ENCODE results near the gene BCO2. TPM values are rescaled to one million over a fixed set of nuclear protein-coding genes. Genes with fewer than 3 reads are reported as not detected.
A peak's percentile ranks its signal among the peaks of the same experiment; 100 is the strongest.

BCO2 gene
- total and polyA plus RNA-seq, 10 of the 15 experiments (the other 5 are each of a cell fraction or from before 2014, with no cell fraction given) = 0.29 to 1.0 (median 0.57) TPM

- peaks cover 0 to under 1% of the 10 kb centered on the region in 2 experiments; a peak in 3 of 4 replicates for H3K36me3 ChIP-seq (ENCODE audit: control insufficient read depth in 2 of 2, insufficient read depth in 2 of 2, low read length in 1 of 2)
- no peaks in the 10 kb centered on the region for H3K27me3 ChIP-seq (replicated peaks in 1 of 2; ENCODE audit: control insufficient read depth in 2 of 2, insufficient read depth in 2 of 2, low read length in 1 of 2)
- no peak overlapping the region for H2AFZ ChIP-seq (ENCODE audit: control insufficient read depth, low read depth, low read length)
- no TSS peak for BruUV-seq (replicated peaks)
- ChIA-PET RAD21 (ENCODE audit: unreplicated experiment) (no interaction called here), CTCF (interaction anchor here (0.9 to 1.4 kb wide), 4 partner anchors 9 to 305 kb away, joined by 3 to 13 read pairs (median 4); no protein-coding TSS in a partner anchor), POLR2A (interaction anchor here (0.6 kb wide), 2 partner anchors 42 to 374 kb away, joined by 3 to 8 read pairs; no protein-coding TSS in a partner anchor), SMC1A (ENCODE audit: uncharacterized antibody, unreplicated experiment) (no interaction called here)
- H4K20me1 ChIP-seq (ENCODE audit: control insufficient read depth, insufficient read depth) = no peaks in the 10 kb centered on the region
- 98% methylated on average over 2 of the region's 2 CpGs for WGBS (ENCODE audit: insufficient coverage, insufficient replicate concordance, low lambda C conversion rate, missing lambda C conversion rate)
- ATAC-seq = no peak
- H3K4me3 ChIP-seq = no peak overlapping the region
- no peak for FAIRE-seq
- no peaks in the 10 kb centered on the region for H3K9me3 ChIP-seq (replicated peaks; ENCODE audit: control insufficient read depth, insufficient read depth, low read length)
- intact Hi-C loops (cut with micrococcal nuclease; ENCODE audit: unreplicated experiment) (no loop called here), in situ Hi-C loops (cut with MboI) (no loop called here)
- DNase-seq (ENCODE audit: low read depth, low spot score) = no peak
- peaks cover 13% of the 10 kb centered on the region for H3K4me1 ChIP-seq (ENCODE audit: control insufficient read depth, insufficient read depth, low read length)
- no peak overlapping the region for H3K9ac ChIP-seq (ENCODE audit: control insufficient read depth, insufficient read depth, low read length)
- TF ChIP-seq CBX5 (IDR thresholded peaks at IDR 0.05; ENCODE audit: low read depth) (no peak), KLF5 (IDR thresholded peaks at IDR 0.05; ENCODE audit: partially characterized antibody) (no peak), ZNF622 (IDR thresholded peaks at IDR 0.05) (no peak), PKNOX1 (IDR thresholded peaks at IDR 0.05) (no peak)
- H3K79me2 ChIP-seq (ENCODE audit: control insufficient read depth, insufficient read depth, low read length) = peaks cover 16% of the 10 kb centered on the region
- no peak overlapping the region for H3K27ac ChIP-seq (ENCODE audit: control insufficient read depth, insufficient read depth)
- no peak overlapping the region for H3K4me2 ChIP-seq (ENCODE audit: control insufficient read depth, insufficient read depth)
These were observed 56.6 kb downstream of the BCO2 start for GRCh38 chr11:112231952-112232351.

GRCh38 chr11:112235750-112236390 lies 60.6 kb downstream of the BCO2 start:
- intact Hi-C loops (cut with micrococcal nuclease; ENCODE audit: unreplicated experiment) = no loop called here
- no peak for DNase-seq (ENCODE audit: low read depth, low spot score)
- Histone ChIP-seq H3K79me2 (ENCODE audit: control insufficient read depth, insufficient read depth, low read length) (no peaks in the 10 kb centered on the region), H3K9ac (ENCODE audit: control insufficient read depth, insufficient read depth, low read length) (peak overlapping the region; percentile 38; the same call in 1 of the 2 replicates), H3K36me3 (ENCODE audit: control insufficient read depth in 2 of 2, insufficient read depth in 2 of 2, low read length in 1 of 2) (peaks cover 4 to 10% of the 10 kb centered on the region in 2 experiments; a peak in 3 of 4 replicates), H2AFZ (ENCODE audit: control insufficient read depth, low read depth, low read length) (peak overlapping the region; percentile 56), H4K20me1 (ENCODE audit: control insufficient read depth, insufficient read depth) (no peaks in the 10 kb centered on the region), H3K9me3 (replicated peaks; ENCODE audit: control insufficient read depth, insufficient read depth, low read length) (no peaks in the 10 kb centered on the region), H3K4me1 (ENCODE audit: control insufficient read depth, insufficient read depth, low read length) (peaks cover 6% of the 10 kb centered on the region), H3K27ac (ENCODE audit: control insufficient read depth, insufficient read depth) (peak overlapping the region; percentile 19), H3K4me3 (peak overlapping the region; percentile 15; the same call in 1 of the 2 replicates), H3K4me2 (ENCODE audit: control insufficient read depth, insufficient read depth) (peak overlapping the region; percentile 88), H3K27me3 (replicated peaks in 1 of 2; ENCODE audit: control insufficient read depth in 2 of 2, insufficient read depth in 2 of 2, low read length in 1 of 2) (no peaks in the 10 kb centered on the region)
- no TSS peak for BruUV-seq (replicated peaks)
- RAD21 ChIA-PET (ENCODE audit: unreplicated experiment) = no interaction called here
- POLR2A ChIA-PET = no interaction called here
- ATAC-seq = peak; percentile 42; the same call in 2 of the 3 replicates
- SMC1A ChIA-PET (ENCODE audit: uncharacterized antibody, unreplicated experiment) = interaction anchor here (1.2 to 1.3 kb wide), 2 partner anchors 8 to 44 kb away, joined by 6 to 8 read pairs; no protein-coding TSS in a partner anchor
- CTCF ChIA-PET = interaction anchor here (1.4 kb wide), 1 partner anchor 45 kb away, joined by 4 read pairs; no protein-coding TSS in a partner anchor
- WGBS (ENCODE audit: insufficient coverage, insufficient replicate concordance, low lambda C conversion rate, missing lambda C conversion rate) = 26% methylated on average over 6 of the region's 8 CpGs
- in situ Hi-C loops (cut with MboI) = no loop called here
- TF ChIP-seq ATF2 (IDR thresholded peaks at IDR 0.05; ENCODE audit: low read length) (no peak), IRF5 (IDR thresholded peaks at IDR 0.05; ENCODE audit: borderline replicate concordance) (no peak), ZNF207 (IDR thresholded peaks at IDR 0.05; ENCODE audit: borderline replicate concordance) (no peak)
- FAIRE-seq = no peak

Data from GM12878 (cell line).